GM19193 (cell line): ENCODE data around the gene ZBTB18.
A peak's percentile ranks its signal among the peaks of the same experiment; 100 is the strongest.

ENCODE experiments used
- POLR2A ChIP-seq: IDR thresholded peaks from 4 replicates; pipeline ENCODE4 v1.6.1; 2011; ENCODE audit not compliant: insufficient read depth, insufficient read length; ENCODE audit errors: extremely low read depth

The ZBTB18 gene

GRCh38 chr1:244028701-244029100, 22.4 kb upstream of the ZBTB18 start:
- no peak for TF ChIP-seq POLR2A

GRCh38 chr1:244029124-244029523, 22.0 kb upstream of the ZBTB18 start:
- no peak for TF ChIP-seq POLR2A

GRCh38 chr1:244030481-244031040, 20.5 kb upstream of the ZBTB18 start:
- no peak for TF ChIP-seq POLR2A

- TF ChIP-seq POLR2A: no peak
These were observed 15.7 kb upstream of the ZBTB18 start for GRCh38 chr1:244035358-244035757.

GRCh38 chr1:244037252-244037651, 13.8 kb upstream of the ZBTB18 start:
- TF ChIP-seq POLR2A: no peak

GRCh38 chr1:244041466-244042120, 9.5 kb upstream of the ZBTB18 start:
- no peak for TF ChIP-seq POLR2A

- no peak for TF ChIP-seq POLR2A
These were observed 8.8 kb upstream of the ZBTB18 start for GRCh38 chr1:244042293-244042692.

GRCh38 chr1:244044423-244044822, 6.7 kb upstream of the ZBTB18 start:
- TF ChIP-seq POLR2A: no peak

- TF ChIP-seq POLR2A: no peak
These were observed 4.0 kb upstream of the ZBTB18 start for GRCh38 chr1:244046907-244047611.

- TF ChIP-seq POLR2A: peak; percentile 91
These were observed 3.3 kb upstream of the ZBTB18 start for GRCh38 chr1:244047621-244048255.

- TF ChIP-seq POLR2A: no peak
These were observed 2.6 kb upstream of the ZBTB18 start for GRCh38 chr1:244048256-244049161.

GRCh38 chr1:244049162-244050013, 1.7 kb upstream of the ZBTB18 start:
- peak; percentile 44 for TF ChIP-seq POLR2A

GRCh38 chr1:244050014-244050834, 859 bp upstream of the ZBTB18 start:
- TF ChIP-seq POLR2A: no peak
